Naive thymus-derived CD4-positive, alpha-beta T cell (primary cell): ENCODE results near the gene ZNF14. TPM values are rescaled to one million over a fixed set of nuclear protein-coding genes. Genes with fewer than 3 reads are reported as not detected.
"Not testable (repeated sequence)": the region's sequence is repeated elsewhere in the genome, so short reads cannot be mapped to it uniquely, and the experiment has no call there.

ENCODE experiments used
- ATAC-seq: fragments of 150-1000 bp; cut with Tn5 transposase; 2 replicates; pipeline ENCODE4 v1.10.0; 2021; ENCODE audit warnings: mild to moderate bottlenecking, moderate library complexity
- CTCF ChIA-PET: fragments of 350-600 bp; sonication (Branson Sonifier 250); formaldehyde crosslinking; loops from one replicate; lab custom pipeline; 2021; ENCODE audit warnings: antibody characterized with exemption; lab: Charles Lee
- POLR2A ChIA-PET: fragments of 350-600 bp; sonication (Branson Sonifier 250); formaldehyde crosslinking; loops from one replicate; lab custom pipeline; 2021; ENCODE audit warnings: antibody characterized with exemption, inconsistent platforms; lab: Charles Lee
- DNase-seq, 9 donors: peaks; one replicate each; pipeline versions ENCODE4 v3.0.0 to v3.0.0-alpha.2; 2020 to 2022; ENCODE audit warnings: mixed read lengths in 1 of 9
- H3K27ac ChIP-seq: one replicate; pipeline ENCODE4 v1.7.0; 2013; ENCODE audit warnings: mild to moderate bottlenecking, low read depth, low read length, moderate library complexity
- H3K27me3 ChIP-seq, 2 donors: one replicate each; pipeline ENCODE4 v1.7.0; 2013; ENCODE audit warnings: low read length in 2 of 2, mild to moderate bottlenecking in 2 of 2, moderate library complexity in 2 of 2; ENCODE audit not compliant: control insufficient read depth in 2 of 2, insufficient read depth in 2 of 2
- H3K36me3 ChIP-seq, 3 experiments: 1 replicate in 2 of 3; 2 replicates in 1 of 3; pipeline ENCODE4 v1.7.0; 2013; ENCODE audit warnings: low read length in 3 of 3, mild to moderate bottlenecking in 3 of 3, moderate library complexity in 1 of 3; ENCODE audit not compliant: insufficient read depth in 3 of 3, control insufficient read depth in 2 of 3
- H3K4me1 ChIP-seq, 2 donors: one replicate each; pipeline ENCODE4 v1.7.0; 2013; ENCODE audit warnings: low read length in 2 of 2, mild to moderate bottlenecking in 2 of 2, moderate library complexity in 1 of 2; ENCODE audit not compliant: control insufficient read depth in 2 of 2, insufficient read depth in 2 of 2
- H3K4me3 ChIP-seq: 2 replicates; pipeline ENCODE4 v1.7.0; 2013; ENCODE audit warnings: mild to moderate bottlenecking, low read length
- H3K9me3 ChIP-seq, 3 experiments: 1 replicate in 2 of 3; 2 replicates in 1 of 3; pipeline ENCODE4 v1.7.0; 2013; ENCODE audit warnings: low read length in 3 of 3; ENCODE audit not compliant: control insufficient read depth in 2 of 3
- H3K27ac Mint-ChIP-seq, 9 donors: one replicate each; pipeline ENCODE4 v1.8.0; 2020 to 2022; ENCODE audit warnings: mixed read lengths in 9 of 9, mild to moderate bottlenecking in 8 of 9, moderate library complexity in 5 of 9, inconsistent platforms in 2 of 9
- H3K27me3 Mint-ChIP-seq, 5 donors: one replicate each; pipeline ENCODE4 v1.8.0; 2021 to 2022; ENCODE audit warnings: mixed read lengths in 5 of 5, mild to moderate bottlenecking in 1 of 5
- H3K36me3 Mint-ChIP-seq, 5 donors: one replicate each; pipeline ENCODE4 v1.8.0; 2020 to 2022; ENCODE audit warnings: mixed read lengths in 5 of 5, mild to moderate bottlenecking in 3 of 5, inconsistent platforms in 1 of 5
- H3K4me1 Mint-ChIP-seq, 7 donors: one replicate each; pipeline ENCODE4 v1.8.0; 2020 to 2022; ENCODE audit warnings: mixed read lengths in 7 of 7, mild to moderate bottlenecking in 3 of 7, inconsistent platforms in 1 of 7
- H3K4me3 Mint-ChIP-seq, 10 donors: one replicate each; pipeline ENCODE4 v1.8.0; 2020 to 2022; ENCODE audit warnings: mild to moderate bottlenecking in 10 of 10, mixed read lengths in 10 of 10, moderate library complexity in 6 of 10, inconsistent platforms in 2 of 10
- H3K9me3 Mint-ChIP-seq, 11 donors: one replicate each; pipeline ENCODE4 v1.8.0; 2020 to 2022; ENCODE audit warnings: mixed read lengths in 11 of 11, mild to moderate bottlenecking in 4 of 11, inconsistent platforms in 1 of 11, moderate library complexity in 1 of 11
- intact Hi-C, 2 donors: fragments of 100-400 bp; cut with micrococcal nuclease; formaldehyde crosslinking; loops; one replicate each; pipeline ENCODE4 v1.15.1; 2023
- polyA plus RNA-seq, 2 donors: library from polyadenylated mRNA; unstranded; fragments of 300-500 nt; fragmentation: Illumina TruSeq; gene quantifications; one replicate each; pipeline ENCODE4 v1.2.3, GENCODE V29; 2021
- total RNA-seq, 6 experiments: library from RNA in 5 of 6; stranded (reverse) in 5 of 6; gene quantifications; 1 replicate in 5 of 6; 2 replicates in 1 of 6; pipeline ENCODE4 v1.2.3 and lab custom pipeline; 2021 to 2026

Gene ZNF14
- total and polyA plus RNA-seq, 7 experiments from 2014 or later = 7.0 to 35.0 (median 17.6) TPM

GRCh38 chr19:19700493-19700892 lies 32.4 kb downstream of the ZNF14 start:
- H3K27ac ChIP-seq, DNase-seq, H3K4me1 ChIP-seq, H3K4me3 ChIP-seq, ATAC-seq, H3K27me3 Mint-ChIP-seq, H3K4me3 Mint-ChIP-seq, H3K27me3 ChIP-seq, H3K27ac Mint-ChIP-seq, intact Hi-C loops, H3K4me1 Mint-ChIP-seq, H3K36me3 ChIP-seq, CTCF ChIA-PET: not testable (repeated sequence)
- Mint-ChIP-seq H3K9me3 (peaks cover 0 to 78% (median 40%) of the 10 kb centered on the region in 11 donors), H3K36me3 (peaks cover 4 to 35% (median 26%) of the 10 kb centered on the region in 5 donors)
- POLR2A ChIA-PET = interaction anchor here (1.4 to 1.8 kb wide), 3 partner anchors 10 to 32 kb away, joined by 3 to 6 read pairs (median 4); partner anchors contain the start of gene ZNF14
- peaks cover 0 to 41% (median 8%) of the 10 kb centered on the region in 3 experiments for H3K9me3 ChIP-seq

GRCh38 chr19:19697589-19697988 lies 35.3 kb downstream of the ZNF14 start:
- H3K27me3 Mint-ChIP-seq = no peaks in the 10 kb centered on the region
- H3K36me3 ChIP-seq = no peaks in the 10 kb centered on the region
- H3K4me1 Mint-ChIP-seq = no peaks in the 10 kb centered on the region
- H3K36me3 Mint-ChIP-seq = peaks cover 0 to 19% (median 18%) of the 10 kb centered on the region in 5 donors
- POLR2A ChIA-PET = no interaction called here
- H3K4me1 ChIP-seq = no peaks in the 10 kb centered on the region
- no peak overlapping the region for H3K4me3 ChIP-seq
- peaks cover 0 to 24% (median 0%) of the 10 kb centered on the region in 3 experiments for H3K9me3 ChIP-seq
- no peak for DNase-seq
- no peak overlapping the region for H3K27ac Mint-ChIP-seq
- intact Hi-C loops = no loop called here
- no peaks in the 10 kb centered on the region for H3K27me3 ChIP-seq
- H3K4me3 Mint-ChIP-seq = no peak overlapping the region
- CTCF ChIA-PET = no interaction called here
- no peak overlapping the region for H3K27ac ChIP-seq
- ATAC-seq = no peak
- H3K9me3 Mint-ChIP-seq = peaks cover 0 to 72% (median 25%) of the 10 kb centered on the region in 11 donors

GRCh38 chr19:19696386-19696785 lies 36.5 kb downstream of the ZNF14 start:
- ChIA-PET POLR2A (no interaction called here), CTCF (no interaction called here)
- DNase-seq (no peak), ATAC-seq (no peak)
- Histone ChIP-seq H3K4me1 (no peaks in the 10 kb centered on the region), H3K9me3 (peaks cover 0 to 19% (median 0%) of the 10 kb centered on the region in 3 experiments), H3K27me3 (no peaks in the 10 kb centered on the region), H3K36me3 (no peaks in the 10 kb centered on the region), H3K27ac (no peak overlapping the region), H3K4me3 (no peak overlapping the region)
- H3K36me3 Mint-ChIP-seq = peaks cover 0 to 19% (median 15%) of the 10 kb centered on the region in 5 donors
- no peaks in the 10 kb centered on the region for H3K27me3 Mint-ChIP-seq
- H3K4me3 Mint-ChIP-seq = no peak overlapping the region
- H3K27ac Mint-ChIP-seq = no peak overlapping the region
- intact Hi-C loops = no loop called here
- no peaks in the 10 kb centered on the region for H3K4me1 Mint-ChIP-seq
- peaks cover 0 to 69% (median 18%) of the 10 kb centered on the region in 11 donors for H3K9me3 Mint-ChIP-seq

GRCh38 chr19:19691683-19692082 lies 41.2 kb downstream of the ZNF14 start:
- no peak overlapping the region for H3K4me3 Mint-ChIP-seq
- Histone ChIP-seq H3K9me3 (peaks cover 0 to 19% (median 0%) of the 10 kb centered on the region in 3 experiments), H3K27ac (no peak overlapping the region), H3K4me3 (no peak overlapping the region), H3K36me3 (no peaks in the 10 kb centered on the region), H3K27me3 (no peaks in the 10 kb centered on the region), H3K4me1 (no peaks in the 10 kb centered on the region)
- H3K36me3 Mint-ChIP-seq = peaks cover under 1 to 28% (median 10%) of the 10 kb centered on the region in 5 donors
- CTCF ChIA-PET = no interaction called here
- no peaks in the 10 kb centered on the region for H3K27me3 Mint-ChIP-seq
- intact Hi-C loops = no loop called here
- ATAC-seq = no peak
- DNase-seq = no peak
- H3K4me1 Mint-ChIP-seq = no peaks in the 10 kb centered on the region
- POLR2A ChIA-PET = interaction anchor here (0.8 to 1.6 kb wide), 5 partner anchors 10 to 28 kb away, joined by 3 to 7 read pairs (median 4); no protein-coding TSS in a partner anchor
- no peak overlapping the region for H3K27ac Mint-ChIP-seq
- H3K9me3 Mint-ChIP-seq = peaks cover 0 to 42% (median 15%) of the 10 kb centered on the region in 11 donors

GRCh38 chr19:19689023-19689422 lies 43.9 kb downstream of the ZNF14 start:
- POLR2A ChIA-PET = interaction anchor here (1.1 to 1.5 kb wide), 3 partner anchors 20 to 24 kb away, joined by 3 to 5 read pairs (median 5); partner anchors contain the start of gene ZNF101
- H3K36me3 ChIP-seq, H3K27ac Mint-ChIP-seq, CTCF ChIA-PET, H3K4me1 ChIP-seq, H3K4me3 Mint-ChIP-seq, H3K27me3 Mint-ChIP-seq, H3K27me3 ChIP-seq, H3K27ac ChIP-seq, DNase-seq, H3K4me1 Mint-ChIP-seq, H3K4me3 ChIP-seq, intact Hi-C loops, ATAC-seq: not testable (repeated sequence)
- Mint-ChIP-seq H3K9me3 (peaks cover 0 to 52% (median 25%) of the 10 kb centered on the region in 11 donors), H3K36me3 (peaks cover 4 to 48% (median 20%) of the 10 kb centered on the region in 5 donors)
- H3K9me3 ChIP-seq = peaks cover 0 to 36% (median 0%) of the 10 kb centered on the region in 3 experiments

- DNase-seq = no peak
- peaks cover 0 to 51% (median 10%) of the 10 kb centered on the region in 3 experiments for H3K9me3 ChIP-seq
- peak overlapping the region in 4 of 9 donors; percentile 52 to 81 (median 58) for H3K27ac Mint-ChIP-seq
- no peak overlapping the region for H3K27ac ChIP-seq
- no peaks in the 10 kb centered on the region for H3K4me1 ChIP-seq
- ChIA-PET CTCF (no interaction called here), POLR2A (interaction anchor here (0.7 to 4.8 kb wide), 11 partner anchors 9 to 181 kb away, joined by 3 to 74 read pairs (median 4); partner anchors contain the start of genes ATP13A1, ZNF101 and ZNF14)
- H3K4me1 Mint-ChIP-seq = peaks cover 0 to 4% (median 0%) of the 10 kb centered on the region in 7 donors
- H3K36me3 Mint-ChIP-seq = peaks cover 14 to 62% (median 35%) of the 10 kb centered on the region in 5 donors
- no peak for ATAC-seq
- intact Hi-C loops = loop anchor here in 1 of 2 donors (2.0 kb wide), 1 partner anchor 18 kb away; the partner anchor contains the start of gene ZNF101
- no peaks in the 10 kb centered on the region for H3K27me3 Mint-ChIP-seq
- H3K36me3 ChIP-seq = peaks cover 0 to 7% (median 0%) of the 10 kb centered on the region in 3 experiments
- no peaks in the 10 kb centered on the region for H3K27me3 ChIP-seq
- H3K4me3 ChIP-seq = no peak overlapping the region
- no peak overlapping the region for H3K4me3 Mint-ChIP-seq
- peaks cover 0 to 60% (median 38%) of the 10 kb centered on the region in 11 donors for H3K9me3 Mint-ChIP-seq
Measured at GRCh38 chr19:19687090-19687489, 45.8 kb downstream of the ZNF14 start.
